Measurements from ENCODE around the gene MPHOSPH9. TPM values are rescaled to one million over a fixed set of nuclear protein-coding genes. Genes with fewer than 3 reads are reported as not detected.

Gene MPHOSPH9
- total RNA-seq, 1 experiment from 2014 or later, result 47.5 TPM

GRCh38 chr12:123165537-123165936, 67.4 kb downstream of the MPHOSPH9 start:
- CTCF ChIA-PET, result interaction anchor here (0.6 kb wide), 1 partner anchor 501 kb away, joined by 3 read pairs; no protein-coding TSS in a partner anchor

GRCh38 chr12:123164710-123165261, 68.2 kb downstream of the MPHOSPH9 start:
- H3K27me3 Mint-ChIP-seq (ENCODE audit: low read depth), result no peaks in the 10 kb centered on the region
- no peak overlapping the region for H3K27ac Mint-ChIP-seq
- H3K9me3 Mint-ChIP-seq, result no peaks in the 10 kb centered on the region
- H3K4me1 Mint-ChIP-seq, result peaks cover 10% of the 10 kb centered on the region
- no peak overlapping the region for H3K4me3 Mint-ChIP-seq
- ChIA-PET POLR2A (interaction anchor here (0.7 kb wide), 1 partner anchor 54 kb away, joined by 9 read pairs; no protein-coding TSS in a partner anchor), CTCF (no interaction called here)
- no peak for DNase-seq (ENCODE audit: low spot score)
- peaks cover 27% of the 10 kb centered on the region for H3K36me3 Mint-ChIP-seq
- no peak for ATAC-seq
- no peak for TF ChIP-seq MLX (CRISPR knock-in tag; IDR thresholded peaks at IDR 0.05)
- no peak for TF ChIP-seq MXD4 (CRISPR knock-in tag; IDR thresholded peaks at IDR 0.05; ENCODE audit: borderline replicate concordance)

More at GRCh38 chr12:123165537-123165936, 67.4 kb downstream of the MPHOSPH9 start:
- ATAC-seq, result no peak
- no peak overlapping the region for H3K4me3 Mint-ChIP-seq
- TF ChIP-seq FOXK1 (CRISPR knock-in tag; IDR thresholded peaks at IDR 0.05) (no peak), RORB (CRISPR knock-in tag; IDR thresholded peaks at IDR 0.05) (no peak), NR1H2 (CRISPR knock-in tag; IDR thresholded peaks at IDR 0.05) (no peak), ZNF219 (CRISPR knock-in tag; IDR thresholded peaks at IDR 0.05; ENCODE audit: borderline replicate concordance) (no peak), E2F1 (CRISPR knock-in tag; IDR thresholded peaks at IDR 0.05) (no peak), GTF2I (CRISPR knock-in tag; conservative IDR thresholded peaks at IDR 0.05) (no peak), MLX (CRISPR knock-in tag; IDR thresholded peaks at IDR 0.05) (no peak)
- DNase-seq (ENCODE audit: low spot score), result no peak
- POLR2A ChIA-PET, result interaction anchor here (0.7 kb wide), 1 partner anchor 53 kb away, joined by 9 read pairs; no protein-coding TSS in a partner anchor
- peaks cover 10% of the 10 kb centered on the region for H3K4me1 Mint-ChIP-seq
- H3K36me3 Mint-ChIP-seq, result peaks cover 25% of the 10 kb centered on the region
- H3K27me3 Mint-ChIP-seq (ENCODE audit: low read depth), result no peaks in the 10 kb centered on the region
- no peak overlapping the region for H3K27ac Mint-ChIP-seq
- no peaks in the 10 kb centered on the region for H3K9me3 Mint-ChIP-seq

GRCh38 chr12:123164222-123164621, 68.7 kb downstream of the MPHOSPH9 start:
- Mint-ChIP-seq H3K36me3 (peaks cover 27% of the 10 kb centered on the region), H3K27me3 (ENCODE audit: low read depth) (no peaks in the 10 kb centered on the region), H3K4me3 (no peak overlapping the region), H3K27ac (no peak overlapping the region), H3K4me1 (peaks cover 10% of the 10 kb centered on the region), H3K9me3 (no peaks in the 10 kb centered on the region)
- ChIA-PET CTCF (no interaction called here), POLR2A (no interaction called here)
- no peak for ATAC-seq
- TF ChIP-seq HMGXB4 (CRISPR knock-in tag; IDR thresholded peaks at IDR 0.05) (no peak), NFATC4 (CRISPR knock-in tag; IDR thresholded peaks at IDR 0.05) (no peak), CTCF (IDR thresholded peaks at IDR 0.05) (no peak), IRF2 (CRISPR knock-in tag; IDR thresholded peaks at IDR 0.05; ENCODE audit: borderline replicate concordance, low read depth) (no peak), FOXP1 (CRISPR knock-in tag; IDR thresholded peaks at IDR 0.05; ENCODE audit: borderline replicate concordance) (no peak), JAZF1 (CRISPR knock-in tag; IDR thresholded peaks at IDR 0.05) (no peak), ZSCAN18 (CRISPR knock-in tag; IDR thresholded peaks at IDR 0.05) (no peak), MLX (CRISPR knock-in tag; IDR thresholded peaks at IDR 0.05) (no peak), OVOL2 (CRISPR knock-in tag; IDR thresholded peaks at IDR 0.05; ENCODE audit: borderline replicate concordance) (no peak), PRDM15 (CRISPR knock-in tag; IDR thresholded peaks at IDR 0.05) (no peak)
- no peak for DNase-seq (ENCODE audit: low spot score)
